ENCODE results near the gene DBH. TPM values are rescaled to one million over a fixed set of nuclear protein-coding genes. Genes with fewer than 3 reads are reported as not detected.

Gene DBH
- total and polyA plus RNA-seq, 3 donors from 2014 or later: 0.06 TPM; not detected in 2

- Histone ChIP-seq H3K27me3 (no peaks in the 10 kb centered on the region), H3K4me1 (peaks cover 2% of the 10 kb centered on the region), H3K9me3 (no peaks in the 10 kb centered on the region), H3K4me3 (no peak overlapping the region), H3K36me3 (ENCODE audit: low read depth, missing control alignments) (no peaks in the 10 kb centered on the region), H3K27ac (no peak overlapping the region)
- 84 to 89% methylated on average over 8 to 15 of the region's 16 CpGs for WGBS, 2 donors
- intact Hi-C loops (cut with DNase I; ENCODE audit: low total_unique reads): no loop called here
- no peak for DNase-seq
- TF ChIP-seq POLR2A (IDR thresholded peaks at IDR 0.05) (no peak), CTCF (IDR thresholded peaks at IDR 0.05) (no peak)
These were observed 30.1 kb upstream of the DBH start for GRCh38 chr9:133605856-133606707.

DNA sequence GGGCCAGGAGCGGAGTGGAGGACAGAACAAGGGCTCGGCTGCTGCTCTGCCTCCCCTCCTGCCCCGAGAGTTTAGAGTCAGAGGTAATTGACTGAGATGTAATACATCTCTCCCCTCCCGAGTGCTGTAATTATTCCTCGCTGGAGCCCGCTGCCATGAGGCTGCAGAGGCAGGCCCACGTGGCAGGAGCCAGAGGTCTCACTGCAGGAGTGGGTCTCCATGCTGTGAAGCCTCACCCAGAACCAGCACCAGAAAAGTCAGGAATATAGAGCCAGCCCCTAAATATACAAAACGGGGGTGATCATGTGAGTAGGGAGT lies 29.5 kb upstream of the DBH start:
- Histone ChIP-seq H3K9me3 (no peaks in the 10 kb centered on the region), H3K27ac (no peak overlapping the region), H3K4me3 (no peak overlapping the region), H3K4me1 (peaks cover 2% of the 10 kb centered on the region), H3K27me3 (no peaks in the 10 kb centered on the region), H3K36me3 (ENCODE audit: low read depth, missing control alignments) (no peaks in the 10 kb centered on the region)
- intact Hi-C loops (cut with DNase I; ENCODE audit: low total_unique reads): no loop called here
- DNase-seq: no peak
- no peak for TF ChIP-seq POLR2A (IDR thresholded peaks at IDR 0.05)
- TF ChIP-seq CTCF (IDR thresholded peaks at IDR 0.05): no peak
- WGBS, 2 donors: 72 to 75% methylated on average over 8 of the region's 8 CpGs

DNA sequence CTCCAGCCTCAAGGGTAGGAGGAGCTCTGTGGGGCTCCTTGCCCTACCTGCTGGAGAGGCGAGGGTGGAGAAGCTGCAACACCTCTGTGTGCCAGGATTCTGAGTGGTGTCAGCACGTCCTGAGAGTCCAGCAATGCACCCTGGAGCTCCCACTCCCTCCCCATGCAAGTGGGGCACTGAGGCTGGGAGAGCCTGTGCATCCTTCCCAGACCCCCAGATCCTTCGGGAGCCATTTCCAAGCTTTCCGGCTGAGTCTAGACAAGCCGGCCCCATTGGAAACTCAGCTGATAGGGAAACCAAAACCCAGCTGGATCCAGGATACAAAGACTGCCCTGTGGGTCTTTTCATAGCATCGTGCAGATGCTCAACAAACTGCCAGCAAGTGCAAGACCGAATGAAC lies 28.8 kb upstream of the DBH start:
- Histone ChIP-seq H3K4me1 (peaks cover 2% of the 10 kb centered on the region), H3K27me3 (no peaks in the 10 kb centered on the region), H3K9me3 (no peaks in the 10 kb centered on the region), H3K4me3 (no peak overlapping the region), H3K36me3 (ENCODE audit: low read depth, missing control alignments) (no peaks in the 10 kb centered on the region), H3K27ac (no peak overlapping the region)
- WGBS, 2 donors: 65 to 73% methylated on average over 4 to 7 of the region's 7 CpGs
- TF ChIP-seq CTCF (IDR thresholded peaks at IDR 0.05) (no peak), POLR2A (IDR thresholded peaks at IDR 0.05) (no peak)
- intact Hi-C loops (cut with DNase I; ENCODE audit: low total_unique reads): no loop called here
- DNase-seq: no peak

GRCh38 chr9:133607976-133608375 lies 28.2 kb upstream of the DBH start:
- no peaks in the 10 kb centered on the region for H3K36me3 ChIP-seq (ENCODE audit: low read depth, missing control alignments)
- TF ChIP-seq CTCF (IDR thresholded peaks at IDR 0.05): no peak
- TF ChIP-seq POLR2A (IDR thresholded peaks at IDR 0.05): no peak
- WGBS, 2 donors: 87 to 89% methylated on average over 6 to 8 of the region's 8 CpGs
- H3K4me3 ChIP-seq: no peak overlapping the region
- intact Hi-C loops (cut with DNase I; ENCODE audit: low total_unique reads): no loop called here
- no peaks in the 10 kb centered on the region for H3K27me3 ChIP-seq
- no peak overlapping the region for H3K27ac ChIP-seq
- H3K9me3 ChIP-seq: no peaks in the 10 kb centered on the region
- peaks cover 2% of the 10 kb centered on the region for H3K4me1 ChIP-seq
- no peak for DNase-seq

- intact Hi-C loops (cut with DNase I; ENCODE audit: low total_unique reads): no loop called here
These were observed 27.8 kb upstream of the DBH start for GRCh38 chr9:133608382-133608781.

More at GRCh38 chr9:133608382-133608781, 27.8 kb upstream of the DBH start:
- Histone ChIP-seq H3K27ac (no peak overlapping the region), H3K9me3 (no peaks in the 10 kb centered on the region), H3K36me3 (ENCODE audit: low read depth, missing control alignments) (no peaks in the 10 kb centered on the region), H3K27me3 (no peaks in the 10 kb centered on the region), H3K4me1 (peaks cover 2% of the 10 kb centered on the region), H3K4me3 (no peak overlapping the region)
- 53 to 75% methylated on average over 7 of the region's 7 CpGs for WGBS, 2 donors
- no peak for DNase-seq
- TF ChIP-seq POLR2A (IDR thresholded peaks at IDR 0.05) (no peak), CTCF (IDR thresholded peaks at IDR 0.05) (no peak)
